Activated CD4-positive, alpha-beta T cell treated with anti-CD3 and anti-CD28 coated beads for 48 hours (primary cell): ENCODE data around the gene FOS.
"Not testable (repeated sequence)": the region's sequence is repeated elsewhere in the genome, so short reads cannot be mapped to it uniquely, and the experiment has no call there.

Source experiments
- DNase-seq: peaks from one replicate; pipeline ENCODE4 v3.0.0-alpha.2; 2020

FOS gene

GRCh38 chr14:75278422-75279152 is at the start of gene FOS:
Gene FOS (plus strand): TSS chr14:75278828. CDS start chr14:75278983, 155 bp downstream.
- DNase-seq, result peak; percentile 90

DNA sequence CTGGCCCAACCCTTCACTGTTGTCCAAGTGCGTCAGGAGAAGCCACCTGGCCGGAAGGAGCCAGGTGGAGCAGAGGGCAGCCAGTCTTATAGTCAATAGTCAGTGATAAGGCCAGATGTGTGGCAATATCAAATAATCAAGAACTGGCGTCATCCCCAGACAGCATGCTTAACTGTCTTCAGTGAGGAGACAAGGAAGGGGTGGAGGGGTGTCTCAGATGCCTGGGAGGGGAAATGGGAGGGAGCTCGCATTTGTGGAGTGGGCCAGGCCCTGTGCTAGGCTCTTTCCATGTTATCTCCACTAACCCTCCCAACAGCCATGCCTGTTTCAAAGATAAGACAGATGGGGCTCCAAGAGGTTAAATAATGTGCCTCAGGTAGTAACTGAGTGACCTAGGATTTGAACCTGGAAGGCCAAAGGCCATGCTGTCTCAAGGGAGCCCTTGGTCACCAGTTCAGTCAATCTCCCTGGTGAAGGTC is 48.9 kb upstream of the FOS start:
- DNase-seq, result no peak

- peak; percentile 46 for DNase-seq
Measured at GRCh38 chr14:75230140-75230792, 48.4 kb upstream of the FOS start.

DNA sequence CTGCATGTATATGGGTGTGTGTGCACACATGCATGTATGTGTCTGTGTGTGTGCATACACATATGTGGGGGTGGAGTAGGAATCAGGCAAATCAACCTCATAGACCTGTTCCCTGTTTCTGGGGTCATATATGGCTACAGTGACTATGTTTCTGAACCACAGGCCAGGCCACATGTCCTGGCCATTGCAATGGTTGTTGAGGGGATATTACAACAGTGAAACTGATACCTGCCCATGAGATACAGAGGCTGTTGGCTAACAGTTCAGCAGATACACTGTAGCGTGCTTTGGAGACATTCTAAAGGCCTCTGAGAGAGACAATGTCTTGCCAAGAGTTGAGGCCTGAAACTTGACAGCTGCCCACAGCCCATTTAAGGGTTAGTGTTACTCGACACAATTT is 47.3 kb upstream of the FOS start:
- no peak for DNase-seq

DNA sequence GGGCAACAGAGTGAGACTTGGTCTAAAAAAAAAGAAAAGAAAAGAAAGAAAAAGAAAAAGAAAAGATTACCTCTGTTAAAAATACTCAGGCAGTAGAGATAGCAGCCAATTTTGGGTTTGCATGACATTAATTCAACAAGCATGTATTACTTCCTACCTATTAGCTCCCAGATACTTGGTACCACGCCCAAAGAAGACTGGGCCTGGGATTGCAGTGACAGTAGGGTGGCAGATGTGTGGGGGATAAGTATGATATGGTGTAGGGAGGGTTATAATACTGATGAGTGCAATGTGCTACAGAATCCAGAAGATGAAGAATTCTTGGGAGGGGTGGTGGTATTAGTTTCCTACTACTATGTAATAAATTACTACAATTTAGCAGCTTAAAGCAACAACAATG is 46.4 kb upstream of the FOS start:
- DNase-seq, result no peak

GRCh38 chr14:75232597-75232996 is 46.0 kb upstream of the FOS start:
- no peak for DNase-seq

DNA sequence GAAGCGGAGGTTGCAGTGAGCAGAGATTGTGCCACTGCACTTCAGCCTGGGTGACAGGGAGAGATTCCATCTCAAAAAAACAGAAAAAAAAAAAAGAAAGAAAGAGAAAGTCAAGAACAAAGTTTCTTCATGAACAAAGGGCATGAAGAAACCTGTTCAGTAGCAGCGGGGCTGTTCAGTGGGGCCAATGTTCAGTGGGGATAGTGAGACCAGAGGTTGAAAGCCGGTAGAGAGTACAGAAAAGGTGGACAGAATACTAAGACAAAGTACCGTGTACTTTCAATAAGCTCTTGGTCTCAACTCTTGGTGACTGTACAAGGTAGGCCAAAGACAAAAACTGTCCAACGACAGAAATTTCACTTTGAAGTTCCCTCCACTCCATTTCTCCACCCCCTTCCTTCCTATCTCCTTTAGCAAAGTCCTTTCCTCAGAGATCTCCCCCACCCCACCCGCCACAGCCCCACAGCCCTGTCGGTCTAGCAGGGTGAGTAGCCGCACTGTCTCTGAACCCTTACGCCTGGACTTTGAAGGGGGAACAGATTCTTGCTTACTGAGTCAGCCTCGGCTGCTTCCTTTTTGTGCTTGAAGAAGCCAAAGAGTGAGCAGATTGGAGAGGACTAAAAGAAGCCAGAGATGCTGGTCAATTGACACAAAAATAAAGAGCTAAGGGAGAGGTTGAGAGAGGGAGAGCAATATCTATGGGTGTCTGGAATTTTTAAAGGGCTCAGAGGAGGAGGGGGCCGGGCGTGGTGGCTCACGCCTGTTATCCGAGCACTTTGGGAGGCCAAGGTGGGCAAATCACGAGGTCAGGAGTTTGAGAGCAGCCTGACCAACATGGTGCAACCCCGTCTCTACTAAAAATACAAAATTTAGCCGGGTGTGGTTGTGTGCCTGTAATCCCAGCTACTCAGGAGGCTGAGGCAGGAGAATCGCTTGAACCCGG is 44.2 kb upstream of the FOS start:
- no peak for DNase-seq

DNA sequence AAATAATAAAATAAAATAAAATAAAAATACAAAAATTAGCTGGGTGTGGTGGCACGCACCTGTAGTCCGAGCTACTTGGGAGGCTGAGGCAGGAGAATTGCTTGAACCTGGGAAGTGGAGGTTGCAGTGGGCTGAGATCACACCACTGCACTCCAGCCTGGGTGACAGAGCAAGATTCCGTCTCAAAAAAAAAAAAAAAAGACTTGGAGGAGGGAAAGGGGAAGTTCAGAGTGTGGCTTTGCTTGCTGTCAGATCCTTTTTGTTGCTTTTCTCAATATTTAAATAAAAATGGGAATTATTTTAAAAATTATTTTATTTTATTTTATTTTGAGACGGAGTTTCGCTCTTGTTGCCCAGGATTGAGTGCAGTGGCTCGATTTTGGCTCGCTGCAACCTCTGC is 43.4 kb upstream of the FOS start:
- DNase-seq, result not testable (repeated sequence)

- DNase-seq, result no peak
Measured at GRCh38 chr14:75236467-75236866, 42.2 kb upstream of the FOS start.

DNA sequence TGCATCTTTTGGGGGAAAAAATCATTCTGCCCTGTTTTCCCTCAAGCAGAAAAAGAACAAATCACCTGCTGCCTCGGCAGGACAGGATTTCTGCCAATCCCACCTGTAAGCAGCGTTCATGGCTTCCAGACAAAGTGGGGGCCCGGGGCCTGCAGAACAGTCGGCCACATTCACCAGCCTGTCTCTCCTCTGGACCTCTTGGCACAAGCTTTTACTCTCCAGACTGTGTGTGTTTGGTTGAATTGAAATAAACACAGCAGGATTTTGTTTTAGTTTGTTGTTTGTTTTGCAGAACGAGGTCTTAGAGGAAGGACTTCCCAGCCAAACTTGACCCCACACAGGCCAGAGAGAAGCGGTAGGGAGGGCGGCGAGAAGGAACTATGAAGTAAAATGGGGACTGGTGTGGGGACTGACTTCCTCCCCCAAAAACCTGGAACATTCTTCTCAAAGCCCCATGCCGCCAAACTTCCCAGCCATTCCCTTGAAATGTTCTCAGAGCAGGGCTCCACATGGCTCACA is 41.7 kb upstream of the FOS start:
- no peak for DNase-seq

- no peak for DNase-seq
Measured at GRCh38 chr14:75238756-75239455, 39.7 kb upstream of the FOS start.

DNA sequence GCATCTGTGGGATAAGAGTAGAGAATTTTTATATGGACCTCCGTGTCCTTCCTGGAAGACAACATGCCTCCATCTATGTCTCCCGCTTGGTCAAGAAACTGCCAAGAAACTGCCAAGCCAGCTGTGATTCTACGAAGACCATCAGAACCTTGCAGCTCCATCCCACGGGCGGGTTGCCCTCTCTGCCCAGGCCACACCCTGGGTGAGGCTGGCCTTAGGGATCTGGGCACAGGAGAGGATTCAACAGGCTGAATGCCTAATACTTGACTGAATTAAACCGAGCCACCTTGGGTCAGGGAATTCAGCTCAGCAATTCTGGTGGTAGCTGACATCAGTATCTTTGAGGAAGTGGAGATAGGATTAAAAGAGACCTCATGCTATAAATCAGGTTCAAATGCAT is 37.8 kb upstream of the FOS start:
- DNase-seq, result no peak

DNA sequence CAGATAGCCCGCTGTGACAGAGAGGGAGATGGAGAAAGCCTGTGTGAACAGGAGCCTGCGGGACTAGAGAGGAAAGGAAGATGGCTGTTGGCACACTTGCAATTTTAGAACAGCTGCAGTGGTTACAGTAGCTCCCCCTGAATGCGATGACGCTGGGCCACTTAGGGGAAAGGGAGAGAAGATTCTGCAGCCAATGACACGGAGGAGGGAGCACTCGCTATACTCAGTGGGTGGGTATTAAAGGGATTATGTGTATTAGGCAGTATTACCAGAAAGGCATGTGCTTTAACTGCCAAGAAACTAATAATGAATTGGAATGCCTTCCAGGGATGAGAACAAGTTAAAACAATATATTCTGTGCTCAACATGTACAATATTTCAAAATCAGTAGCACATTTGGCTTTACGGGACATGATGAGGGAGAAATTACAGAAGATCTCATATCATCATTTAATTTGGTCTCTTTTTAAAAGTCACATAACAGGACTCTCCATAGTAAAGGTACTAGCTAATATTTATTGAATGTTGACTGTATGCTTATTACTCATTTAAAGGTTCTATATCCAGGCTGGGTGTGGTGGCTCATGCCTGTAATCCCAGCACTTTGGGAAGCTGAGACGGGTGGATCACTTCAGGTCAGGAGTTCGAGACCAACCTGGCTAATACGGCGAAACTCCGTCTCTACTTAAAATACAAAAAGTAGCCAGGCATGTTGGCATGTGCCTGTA is 35.9 kb upstream of the FOS start:
- DNase-seq, result no peak

GRCh38 chr14:75244121-75244520 is 34.5 kb upstream of the FOS start:
- DNase-seq, result no peak

DNA sequence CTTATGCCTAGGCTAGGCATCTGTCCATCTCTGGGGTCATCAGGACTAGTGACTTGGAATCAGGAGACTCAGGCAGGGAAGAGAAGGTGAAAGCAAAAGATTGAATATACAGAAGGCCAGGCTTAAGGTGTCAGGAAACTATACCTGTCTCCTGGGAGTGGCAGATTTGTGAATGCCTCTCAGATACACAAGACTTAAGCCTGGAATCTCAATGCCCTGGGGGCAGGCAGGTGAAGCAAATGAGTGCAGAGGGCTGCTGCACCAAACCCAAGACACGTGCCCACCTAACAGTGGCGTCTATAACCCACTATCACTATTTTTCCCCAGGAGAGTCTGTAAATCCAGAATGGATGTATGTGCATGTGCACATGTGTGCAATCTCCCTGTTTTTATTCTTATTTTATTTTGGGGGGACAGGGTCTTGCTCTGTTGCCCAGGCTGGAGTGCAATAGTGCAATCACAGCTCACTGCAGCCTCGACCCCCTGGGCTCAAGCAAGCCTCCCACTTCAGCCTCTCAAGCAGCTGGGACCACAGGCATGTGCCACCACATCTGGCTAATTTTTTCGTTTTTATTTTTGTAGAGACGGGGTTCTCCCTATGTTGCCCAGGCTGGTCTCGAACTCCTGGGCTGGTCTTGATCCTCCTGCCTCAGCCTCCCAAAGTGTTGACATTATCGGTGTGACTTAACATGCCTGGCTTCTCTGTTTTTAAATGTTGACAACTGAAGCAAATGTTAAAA is 31.9 kb upstream of the FOS start:
- DNase-seq, result no peak

- DNase-seq, result peak; percentile 81
Measured at GRCh38 chr14:75247286-75247922, 31.2 kb upstream of the FOS start.

- DNase-seq, result no peak
Measured at GRCh38 chr14:75247939-75248338, 30.7 kb upstream of the FOS start.

- DNase-seq, result peak; percentile 89
Measured at GRCh38 chr14:75249251-75249957, 29.2 kb upstream of the FOS start.

- no peak for DNase-seq
Measured at GRCh38 chr14:75249958-75250336, 28.7 kb upstream of the FOS start.

GRCh38 chr14:75250800-75251199 is 27.8 kb upstream of the FOS start:
- DNase-seq, result no peak
